Heart left ventricle (tissue), 13 donors: ENCODE data around the gene FCMR.
A peak's percentile ranks its signal among the peaks of the same experiment; 100 is the strongest.

Source experiments
- CTCF ChIP-seq, 12 donors: fragments of 200-600 bp; sonication (generic) in 4 of 12; IDR thresholded peaks; one replicate each; pipeline versions ENCODE4 v1.5.0 to v1.8.0; 2018 to 2022; ENCODE audit warnings: antibody characterized with exemption in 12 of 12, mild to moderate bottlenecking in 5 of 12
- POLR2A ChIP-seq, 2 donors: fragments of 450-650 bp; IDR thresholded peaks; one replicate each; pipeline ENCODE4 v1.6.1; 2017; ENCODE audit warnings: antibody characterized with exemption in 2 of 2, mild to moderate bottlenecking in 2 of 2, moderate library complexity in 2 of 2
- donor health status: ischemic (EF 13 %, LVEDD 7.1; RV severe dilation, severe dysfunction).
- donor health status: DM: no; HTN: yes; CAD: no.
- donor health status: DM: no; HTN: no; CAD: no.
- donor health status: ischemic (EF 25% LVEDD 6.9; RV normal size, moderate dysfunction).
- donor health status: ischemic (EF 25% LVEDD 5.7; RV mildly dilated, moderate dysfunction).
- donor health status: ischemic (EF 35%, LVEDD 5.7; RV mildly dilated, moderate dysfunction).
- donor health status: nonischemic (EF 11% LVEDD 7.7; RV severe dilation, severe dysfunction).
- donor health status: DM: yes; HTN: yes; CAD: no.
- donor health status: PGD.
- donor health status: ischemic (EF 29% LVEDD 5.4; RV normal size, mild dysfunction).
- donor health status: nonischemic (EF 23%, LVEDD 6.1; RV moderate dilation, normal function).

- no peak for TF ChIP-seq POLR2A (IDR thresholded peaks at IDR 0.05)
- TF ChIP-seq CTCF (IDR thresholded peaks at IDR 0.05): peak in 1 of 12 donors; percentile 35
Measured at GRCh38 chr1:206882555-206882954, 39.2 kb downstream of the FCMR start.
